ENCODE measurements around the gene RRAS. TPM values are rescaled to one million over a fixed set of nuclear protein-coding genes. Genes with fewer than 3 reads are reported as not detected.
A peak's percentile ranks its signal among the peaks of the same experiment; 100 is the strongest.

Gene RRAS
- total and polyA plus RNA-seq, 7 donors, result 22.6 to 57.0 (median 48.4) TPM

DNA sequence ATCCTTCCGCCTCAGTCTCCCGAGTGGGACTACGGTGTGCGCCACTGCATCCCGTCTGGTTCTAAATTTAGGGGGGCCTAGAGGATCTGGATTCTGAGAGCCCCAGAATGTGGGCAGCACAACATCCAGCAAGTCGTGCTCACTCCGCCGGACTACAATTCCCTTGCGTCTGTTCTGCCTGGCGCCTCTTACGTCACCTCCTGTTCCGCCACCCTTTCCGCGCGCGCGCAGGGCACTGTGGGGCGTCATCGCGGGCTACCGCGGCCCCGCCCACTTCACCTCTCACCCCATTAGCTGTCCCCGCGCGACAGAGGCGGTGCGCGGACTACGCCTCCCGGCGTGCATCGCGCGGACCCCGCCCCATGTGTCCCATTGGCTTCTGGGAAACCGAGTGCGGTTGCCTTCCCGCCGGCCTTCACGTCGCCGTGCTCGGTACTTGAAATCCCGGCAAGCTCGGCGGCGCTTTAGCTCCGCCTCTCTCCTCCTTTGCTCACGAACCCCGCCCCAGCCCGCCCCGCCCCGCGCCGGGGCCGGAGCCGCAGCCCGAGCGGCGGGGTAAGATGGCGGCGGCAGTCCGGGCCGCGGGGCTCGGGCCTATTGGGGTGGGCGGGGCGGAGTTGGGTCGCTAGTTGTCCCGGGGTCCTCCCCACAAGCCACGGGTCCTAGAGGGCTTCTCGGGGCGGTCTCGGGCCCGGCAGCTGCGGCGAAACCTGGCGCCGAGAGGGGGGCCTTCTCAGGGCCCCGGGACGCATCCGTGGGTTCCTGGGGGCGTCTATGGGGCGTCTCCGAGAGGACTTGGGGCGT is 1.9 kb upstream of the RRAS start, which contains the start of gene SCAF1:
TSS of gene SCAF1 (plus strand) at position 522 of the 804 bp plus-strand sequence. CDS start 2,818 bp downstream, outside the sequence.
- Histone ChIP-seq H3K4me1 (peaks cover 35% of the 10 kb centered on the region), H3K4me3 (peak within 1 kb of the TSS; percentile 80), H3K27me3 (ENCODE audit: insufficient read depth in 3 of 3, low read length in 2 of 3) (no peaks in the 10 kb centered on the region), H3K27ac (peak within 1 kb of the TSS; percentile 98), H3K9me3 (no peaks in the 10 kb centered on the region), H3K36me3 (ENCODE audit: insufficient read depth in 1 of 2, low read depth in 1 of 2) (peaks cover 3 to 19% of the 10 kb centered on the region in 2 donors)
- WGBS, 3 donors, result 0% methylated on average over 62 to 87 of the region's 87 CpGs
- peak; percentile 100 for DNase-seq
- TF ChIP-seq, protein P1, sequence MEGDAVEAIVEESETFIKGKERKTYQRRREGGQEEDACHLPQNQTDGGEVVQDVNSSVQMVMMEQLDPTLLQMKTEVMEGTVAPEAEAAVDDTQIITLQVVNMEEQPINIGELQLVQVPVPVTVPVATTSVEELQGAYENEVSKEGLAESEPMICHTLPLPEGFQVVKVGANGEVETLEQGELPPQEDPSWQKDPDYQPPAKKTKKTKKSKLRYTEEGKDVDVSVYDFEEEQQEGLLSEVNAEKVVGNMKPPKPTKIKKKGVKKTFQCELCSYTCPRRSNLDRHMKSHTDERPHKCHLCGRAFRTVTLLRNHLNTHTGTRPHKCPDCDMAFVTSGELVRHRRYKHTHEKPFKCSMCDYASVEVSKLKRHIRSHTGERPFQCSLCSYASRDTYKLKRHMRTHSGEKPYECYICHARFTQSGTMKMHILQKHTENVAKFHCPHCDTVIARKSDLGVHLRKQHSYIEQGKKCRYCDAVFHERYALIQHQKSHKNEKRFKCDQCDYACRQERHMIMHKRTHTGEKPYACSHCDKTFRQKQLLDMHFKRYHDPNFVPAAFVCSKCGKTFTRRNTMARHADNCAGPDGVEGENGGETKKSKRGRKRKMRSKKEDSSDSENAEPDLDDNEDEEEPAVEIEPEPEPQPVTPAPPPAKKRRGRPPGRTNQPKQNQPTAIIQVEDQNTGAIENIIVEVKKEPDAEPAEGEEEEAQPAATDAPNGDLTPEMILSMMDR (IDR thresholded peaks at IDR 0.05), result no peak
- intact Hi-C loops (cut with DNase I), result loop anchor here (2.0 to 5.0 kb wide), 2 partner anchors 35 to 190 kb away; partner anchors contain the start of genes ALDH16A1 (in 1 of the 2), PIH1D1 (in 1 of the 2) and PRMT1 (in 1 of the 2)
- ATAC-seq, result peak; percentile 79 to 83 (median 82)

DNA sequence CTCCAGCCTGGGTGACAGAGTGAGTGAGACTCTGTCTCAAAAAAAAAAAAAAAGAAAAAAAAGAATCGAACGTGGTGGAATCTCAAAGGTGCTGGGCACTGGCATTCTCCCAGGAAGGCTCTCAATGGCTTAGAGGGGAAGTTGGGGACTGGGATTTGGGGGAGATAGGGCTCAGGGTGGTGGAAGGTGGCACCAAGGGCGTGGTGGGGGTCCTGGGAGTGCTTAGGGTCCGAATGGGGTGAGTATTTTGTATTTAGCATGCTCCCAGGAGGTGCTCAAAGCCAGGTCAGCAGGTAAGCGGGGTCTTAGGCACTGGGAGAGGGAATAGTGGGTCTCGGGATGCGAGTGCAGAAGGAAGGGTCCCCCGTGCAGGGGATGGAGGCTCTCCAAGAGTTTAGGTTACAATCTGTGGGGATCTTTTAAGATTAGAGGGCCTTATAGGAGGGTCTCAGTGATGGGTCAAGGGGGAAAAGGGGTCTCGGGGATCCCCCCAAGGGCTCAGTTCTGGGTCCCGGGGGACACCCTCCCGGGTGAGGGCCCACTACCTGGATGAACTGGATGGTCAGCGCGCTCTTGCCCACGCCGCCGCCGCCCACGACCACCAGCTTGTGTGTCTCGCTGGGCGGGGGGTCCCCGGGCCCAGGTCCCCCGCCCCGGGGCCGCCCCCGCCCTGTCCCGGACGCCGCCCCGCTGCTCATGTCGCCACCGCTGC is 386 bp downstream of the RRAS start:
- peaks cover 0 to 11% of the 10 kb centered on the region in 2 donors for H3K36me3 ChIP-seq (ENCODE audit: insufficient read depth in 1 of 2, low read depth in 1 of 2)
- intact Hi-C loops (cut with DNase I), result loop anchor here (2.0 to 5.0 kb wide), 3 partner anchors 37 to 187 kb away; partner anchors contain the start of genes PRR12 (in 2 of the 2), ALDH16A1 (in 1 of the 2), PIH1D1 (in 1 of the 2) and PRMT1 (in 1 of the 2)

DNA sequence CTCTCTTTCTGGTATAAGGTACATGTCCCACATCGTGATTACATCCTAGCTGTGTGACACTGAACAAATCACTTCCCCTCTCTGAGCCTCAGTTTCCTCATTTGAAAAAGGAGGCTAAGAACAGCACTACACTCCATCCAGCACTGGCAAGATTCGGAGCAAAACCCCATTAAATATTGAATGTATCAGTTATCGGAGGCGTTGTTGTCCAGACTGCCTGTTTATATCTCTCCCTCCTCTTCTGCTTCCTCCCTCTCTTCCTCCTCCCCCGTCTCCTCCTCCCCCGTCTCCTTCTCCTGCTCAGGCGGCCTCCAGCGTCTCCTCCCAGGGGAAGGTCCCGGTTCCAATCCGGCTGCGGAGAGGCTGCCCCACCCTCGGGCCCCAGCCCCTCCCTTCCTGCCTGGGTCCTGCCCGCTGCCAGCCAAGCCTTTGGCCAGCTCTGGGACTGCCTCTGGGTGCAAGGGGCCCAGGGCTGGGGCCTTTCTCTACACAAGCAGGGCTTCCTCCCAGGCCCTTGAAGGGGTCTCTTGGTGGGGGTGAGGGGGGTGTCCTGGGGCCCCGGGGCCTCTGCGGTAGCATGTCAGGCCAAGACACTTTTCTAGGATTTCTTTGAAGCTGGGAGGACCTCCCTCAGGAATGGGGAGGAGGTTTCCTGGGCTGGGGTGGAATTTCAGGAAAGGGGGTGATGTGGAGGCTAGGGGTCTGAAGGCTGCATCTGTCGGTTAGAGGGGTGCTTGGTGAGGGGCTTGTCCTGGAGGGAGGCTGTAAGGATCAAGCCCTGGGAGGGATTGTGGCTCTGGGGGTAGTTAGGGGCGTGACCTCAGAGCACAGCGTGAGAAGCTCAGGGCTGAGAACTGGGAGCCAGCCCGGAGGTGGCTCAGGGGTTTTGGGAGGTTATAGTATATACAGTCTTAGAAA is 1.9 kb downstream of the RRAS start:
- intact Hi-C loops (cut with DNase I), result loop anchor here (5.0 kb wide), 1 partner anchor 46 kb away; the partner anchor contains the start of gene PRR12 (in 2 of the 2)
- TF ChIP-seq, protein P1 (IDR thresholded peaks at IDR 0.05), result no peak
- H3K4me3 ChIP-seq, result peak overlapping the region; percentile 80
- ATAC-seq, result no peak
- peaks cover 20% of the 10 kb centered on the region for H3K4me1 ChIP-seq
- DNase-seq, result peak; percentile 87 to 93
- peak overlapping the region; percentile 98 for H3K27ac ChIP-seq
- 18 to 24% (median 20%) methylated on average over 19 of the region's 19 CpGs for WGBS, 3 donors
- peaks cover 0 to 11% of the 10 kb centered on the region in 2 donors for H3K36me3 ChIP-seq (ENCODE audit: insufficient read depth in 1 of 2, low read depth in 1 of 2)
- peaks cover 0 to 3% (median 0%) of the 10 kb centered on the region in 3 donors for H3K27me3 ChIP-seq (ENCODE audit: insufficient read depth in 3 of 3, low read length in 2 of 3)
- H3K9me3 ChIP-seq, result no peaks in the 10 kb centered on the region

More for the DNA sequence above, 386 bp downstream of the RRAS start:
- ATAC-seq (no peak), DNase-seq (no peak)
- H3K4me3 ChIP-seq, result peak overlapping the region; percentile 80
- WGBS, 3 donors, result 7 to 19% (median 8%) methylated on average over 19 to 31 of the region's 31 CpGs
- H3K27me3 ChIP-seq (ENCODE audit: insufficient read depth in 3 of 3, low read length in 2 of 3), result no peaks in the 10 kb centered on the region
- TF ChIP-seq, protein P1 (IDR thresholded peaks at IDR 0.05), result no peak
- H3K27ac ChIP-seq, result peak overlapping the region; percentile 98
- H3K4me1 ChIP-seq, result peaks cover 35% of the 10 kb centered on the region
- H3K9me3 ChIP-seq, result no peaks in the 10 kb centered on the region
